CD4-positive, alpha-beta T cell treated with Interleukin-6 at 100 ng/mL for 8 hours (primary cell): Measurements from ENCODE around the gene DNAH7.
"Not testable (repeated sequence)": the region's sequence is repeated elsewhere in the genome, so short reads cannot be mapped to it uniquely, and the experiment has no call there.

Experiments used
- DNase-seq: peaks from one replicate; pipeline ENCODE4 v3.0.0-alpha.2; 2020; ENCODE audit warnings: mixed read lengths, low spot score

DNAH7 gene

DNA sequence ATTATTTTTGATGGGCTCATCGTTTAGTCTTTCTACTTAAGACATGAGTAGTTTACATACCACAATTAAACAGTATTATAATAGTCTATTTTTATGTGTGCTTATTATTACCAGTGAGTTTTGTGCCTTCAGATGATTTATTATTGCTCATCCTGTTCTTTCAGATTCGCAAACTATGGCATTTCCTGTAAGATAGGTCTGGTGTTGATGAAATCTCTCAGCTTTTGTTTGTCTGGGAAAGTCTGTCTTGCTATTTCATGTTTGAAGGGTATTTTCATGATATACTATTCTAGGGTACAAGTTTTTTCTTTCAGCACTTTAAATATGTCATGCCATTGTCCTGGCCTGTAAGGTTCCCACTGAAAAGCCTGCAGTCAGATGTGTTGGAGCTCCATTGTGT is 101.3 kb downstream of the DNAH7 start:
- DNase-seq, result no peak

DNA sequence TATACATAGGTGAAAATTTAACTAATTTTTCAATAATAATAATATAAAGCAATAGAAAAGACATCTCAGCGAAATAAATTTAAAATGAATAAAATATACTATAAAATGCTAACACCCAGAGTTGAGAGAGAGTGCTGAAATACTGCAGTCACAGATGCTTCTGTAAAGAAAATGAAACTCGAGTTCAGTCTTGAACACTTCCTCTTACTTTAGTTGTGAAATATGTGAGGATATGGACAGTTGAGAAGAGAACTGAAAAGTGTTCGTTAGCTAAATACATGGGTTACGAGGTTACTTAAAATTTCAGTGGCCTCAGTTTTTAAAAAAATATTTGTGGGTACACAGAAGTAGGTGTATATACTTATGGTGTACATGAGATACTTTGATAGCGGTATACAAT is 106.8 kb downstream of the DNAH7 start:
- DNase-seq, result no peak

DNA sequence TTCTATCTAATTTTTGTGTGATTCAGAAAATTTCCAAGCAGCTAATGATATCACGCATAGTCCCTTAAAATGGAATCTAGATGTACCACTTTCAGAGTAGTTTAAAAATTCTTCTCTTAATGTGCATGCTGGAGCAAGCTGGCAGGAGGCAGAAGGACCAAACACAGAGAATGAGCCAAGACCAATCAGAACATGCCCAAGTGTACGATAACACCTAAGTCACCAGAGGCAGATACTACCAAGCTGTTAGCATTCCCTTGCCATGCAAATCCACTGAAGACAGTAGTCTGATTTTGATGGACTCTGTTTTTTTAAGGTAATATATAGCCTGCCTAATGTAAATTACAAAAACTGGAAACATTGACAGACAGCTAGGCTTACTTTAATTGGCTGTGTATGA is 109.3 kb downstream of the DNAH7 start:
- no peak for DNase-seq

DNA sequence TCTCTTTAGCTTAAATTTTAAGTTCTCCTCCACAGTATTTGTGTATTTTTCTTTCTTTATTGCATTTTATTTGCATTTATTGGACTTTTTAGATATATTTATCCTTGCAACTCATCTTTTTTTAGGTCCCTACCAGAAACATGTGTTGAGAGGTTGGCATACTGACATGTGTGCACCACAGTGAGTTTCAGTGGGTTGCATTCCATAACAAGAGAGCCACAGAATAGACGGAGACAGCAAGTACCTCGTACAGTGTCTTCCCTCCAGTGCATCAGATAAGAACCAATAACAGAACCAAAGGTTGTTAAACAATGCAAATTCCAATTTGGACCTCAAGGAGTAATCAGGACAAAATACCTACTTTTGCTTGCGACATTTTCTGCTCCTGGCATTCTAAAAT is 111.9 kb downstream of the DNAH7 start:
- no peak for DNase-seq

DNA sequence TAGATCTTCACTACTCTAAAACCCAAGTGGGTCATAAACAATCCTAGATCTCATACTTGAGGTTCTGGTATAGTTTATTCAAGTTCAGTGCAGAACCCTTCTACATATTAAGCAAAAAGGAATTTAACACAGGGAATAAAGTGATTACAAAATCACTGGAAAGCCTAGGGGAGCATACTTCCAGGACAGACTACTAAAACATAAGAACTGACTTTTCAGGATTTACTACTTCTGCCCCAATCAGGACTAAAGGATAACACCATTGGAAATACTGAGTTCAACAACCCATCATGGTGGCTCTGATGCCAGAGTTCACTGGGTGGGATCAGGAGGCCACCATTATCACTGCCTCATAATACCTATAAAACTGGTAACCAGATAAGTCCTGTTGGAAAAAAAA is 123.6 kb downstream of the DNAH7 start:
- DNase-seq, result no peak

DNA sequence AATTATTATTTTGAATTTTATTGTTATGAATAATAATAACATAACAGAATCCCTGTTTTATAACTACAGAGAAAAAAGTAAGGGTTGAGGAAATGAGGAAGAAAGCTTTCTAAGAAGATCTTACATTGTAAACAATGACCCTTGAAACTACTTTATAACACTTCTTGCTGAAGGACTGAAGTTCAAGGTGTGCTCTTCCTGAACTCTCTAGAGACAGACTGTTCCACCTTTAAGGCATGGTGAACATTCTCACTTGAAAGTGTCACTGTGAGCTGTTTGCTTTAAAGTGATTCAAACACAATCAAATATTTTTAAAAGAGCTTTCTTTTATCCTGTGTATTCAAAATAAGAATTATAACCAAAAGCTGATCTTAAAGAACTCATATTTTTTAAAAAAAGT is 131.5 kb downstream of the DNAH7 start:
- no peak for DNase-seq

DNA sequence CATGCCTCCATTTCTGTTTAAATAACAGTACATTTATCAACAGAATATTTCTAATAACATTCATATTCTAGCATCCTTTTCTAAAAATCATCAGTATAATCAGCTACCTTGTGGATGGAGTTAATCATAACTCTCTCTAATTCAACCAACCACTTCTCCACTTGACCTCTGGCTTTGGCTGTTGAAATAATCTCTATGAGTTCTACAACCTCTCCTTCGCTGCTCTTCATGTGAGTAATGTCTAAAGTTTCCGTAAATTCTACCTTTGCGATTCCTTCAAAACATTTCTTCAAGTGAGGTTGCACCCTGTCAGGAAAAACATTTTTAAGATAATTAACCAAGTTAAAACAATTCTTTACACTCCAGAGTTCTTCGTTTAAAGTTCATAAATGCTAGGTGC is 134.2 kb downstream of the DNAH7 start:
- no peak for DNase-seq

DNA sequence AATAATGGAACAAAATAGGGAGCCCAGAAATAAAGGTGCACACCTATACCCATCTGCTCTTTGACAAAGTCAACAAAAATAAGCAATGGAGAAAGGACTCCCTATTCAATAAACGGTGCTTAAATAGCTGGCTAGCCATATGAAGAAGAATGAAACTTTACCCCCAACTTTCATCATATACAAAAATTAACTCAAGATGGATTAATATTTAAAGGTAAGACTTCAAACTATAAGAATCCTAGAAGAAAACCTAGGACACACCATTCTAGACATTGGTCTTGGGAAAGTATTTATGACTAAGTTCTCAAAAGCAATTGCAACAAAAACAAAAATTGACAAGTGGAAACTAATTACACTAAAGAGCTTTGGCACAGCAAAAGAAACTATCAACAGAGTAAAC is 139.1 kb downstream of the DNAH7 start:
- no peak for DNase-seq

DNA sequence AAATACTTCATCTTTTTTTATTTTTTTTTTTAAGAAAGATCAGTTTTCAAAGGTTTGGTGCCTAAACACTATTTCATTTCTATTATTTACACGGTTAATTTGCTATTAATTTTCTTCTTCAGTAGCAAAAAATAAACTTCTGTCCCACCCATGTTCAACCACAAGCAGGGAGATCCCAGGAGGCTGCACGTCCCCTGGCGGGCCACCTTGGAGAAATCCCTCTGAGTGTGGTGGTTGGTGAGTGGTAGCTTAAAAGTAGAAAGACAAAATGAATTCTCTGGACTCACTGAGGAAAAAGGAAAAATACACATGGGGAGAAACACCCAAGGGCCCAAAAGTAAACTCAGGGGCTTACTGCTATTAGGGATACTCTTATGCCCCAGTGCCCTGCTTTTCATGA is 143.5 kb downstream of the DNAH7 start:
- no peak for DNase-seq

DNA sequence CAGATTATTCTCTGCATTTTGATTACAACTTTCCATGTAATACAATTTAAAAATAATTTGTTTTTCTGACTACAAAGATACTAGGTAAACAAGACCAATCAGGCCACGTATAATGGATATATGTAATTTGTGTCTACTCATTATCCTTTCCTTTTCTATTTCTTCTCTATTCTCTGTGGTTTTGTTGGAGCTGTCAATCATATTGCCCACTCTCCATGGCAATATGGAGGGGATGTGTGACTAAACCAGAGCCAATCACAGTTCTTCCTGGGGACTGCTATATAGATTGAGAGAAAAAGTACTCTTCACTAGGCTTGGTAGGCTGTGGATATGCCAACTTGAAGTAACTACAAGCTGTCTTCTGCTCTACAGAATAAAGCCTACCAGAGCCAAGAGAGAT is 144.7 kb downstream of the DNAH7 start:
- no peak for DNase-seq

DNA sequence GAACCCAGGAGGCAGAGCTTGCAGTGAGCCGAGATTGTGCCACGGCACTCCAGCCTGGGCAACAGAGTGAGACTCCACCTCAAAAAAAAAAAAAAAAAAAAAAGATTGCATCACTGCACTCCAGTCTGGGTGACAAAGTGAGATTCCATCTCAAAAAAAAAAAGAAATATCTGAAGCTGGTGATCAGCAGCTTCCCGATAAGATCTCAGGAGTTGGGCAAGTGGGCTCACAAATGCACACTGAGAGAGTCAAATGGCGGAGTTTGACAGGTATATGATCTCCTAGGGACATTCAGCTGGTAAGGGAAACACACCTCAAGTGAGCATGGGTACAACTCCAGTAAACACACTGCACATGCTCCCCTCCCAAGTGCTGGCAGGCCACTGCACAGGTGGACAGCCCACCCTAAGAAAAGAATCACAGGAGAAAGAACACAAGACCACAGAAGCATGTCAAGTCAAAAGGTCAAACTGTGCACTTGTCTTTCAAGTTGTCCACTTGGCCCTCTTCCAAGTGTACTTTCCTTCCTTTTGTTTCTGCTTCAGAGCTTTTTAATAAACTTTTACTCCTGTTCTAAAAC is 151.5 kb downstream of the DNAH7 start:
- not testable (repeated sequence) for DNase-seq

DNA sequence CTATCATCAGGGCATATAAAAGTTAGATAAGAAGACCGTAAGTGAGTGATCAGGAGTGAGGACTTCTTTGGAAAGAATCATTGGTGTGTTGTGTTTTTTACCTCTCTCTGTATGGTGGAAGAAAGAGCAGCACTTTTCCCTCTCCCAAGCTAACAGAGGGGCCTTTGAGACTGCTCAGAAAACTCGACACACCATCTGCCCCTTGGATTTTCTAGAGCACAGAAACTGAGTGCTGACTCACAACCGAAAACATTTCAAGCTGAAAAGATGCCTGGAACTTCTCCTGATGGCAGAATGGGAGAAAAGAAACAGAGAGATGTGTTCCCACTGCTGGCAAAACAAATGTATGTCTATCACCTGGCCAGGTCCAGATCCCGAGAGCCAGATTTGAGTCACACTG is 156.6 kb downstream of the DNAH7 start:
- DNase-seq, result no peak

DNA sequence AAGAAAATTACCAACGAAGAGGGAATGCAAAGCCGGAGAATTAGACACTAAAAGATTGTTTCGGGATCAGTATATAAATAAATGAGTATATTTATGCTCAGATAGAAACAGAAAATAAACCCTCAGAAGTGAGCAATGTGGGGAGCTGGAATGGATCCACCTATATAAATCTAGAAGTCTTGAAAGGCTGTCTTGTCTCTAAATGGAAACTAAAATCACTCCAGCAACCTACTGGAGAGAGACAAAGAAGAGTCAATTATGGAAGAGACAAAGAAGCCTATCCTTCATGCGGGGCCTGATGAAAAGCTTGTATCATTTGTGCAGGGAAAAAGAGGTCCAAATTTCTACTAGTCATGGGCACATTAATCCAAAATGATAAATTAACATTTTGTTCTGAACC is 158.1 kb downstream of the DNAH7 start:
- DNase-seq, result no peak

DNA sequence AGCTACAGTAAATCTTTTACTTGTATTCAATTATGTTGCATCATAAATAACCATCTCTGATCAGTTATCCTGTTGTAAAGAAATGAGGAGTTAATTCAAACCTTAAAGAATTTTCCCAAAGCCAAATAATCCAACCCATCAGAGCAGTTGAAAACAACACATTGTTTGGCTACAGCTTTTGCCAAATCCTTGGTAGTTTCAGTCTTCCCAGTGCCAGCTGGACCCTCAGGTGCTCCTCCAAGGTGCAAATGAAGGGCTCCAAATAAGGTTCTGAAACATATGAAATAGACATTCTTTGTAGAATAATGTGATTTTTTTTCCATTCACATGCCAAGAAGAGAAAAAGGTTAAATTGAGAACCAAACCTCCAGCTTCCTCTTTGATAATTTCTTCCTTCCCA is 158.7 kb downstream of the DNAH7 start:
- no peak for DNase-seq

DNA sequence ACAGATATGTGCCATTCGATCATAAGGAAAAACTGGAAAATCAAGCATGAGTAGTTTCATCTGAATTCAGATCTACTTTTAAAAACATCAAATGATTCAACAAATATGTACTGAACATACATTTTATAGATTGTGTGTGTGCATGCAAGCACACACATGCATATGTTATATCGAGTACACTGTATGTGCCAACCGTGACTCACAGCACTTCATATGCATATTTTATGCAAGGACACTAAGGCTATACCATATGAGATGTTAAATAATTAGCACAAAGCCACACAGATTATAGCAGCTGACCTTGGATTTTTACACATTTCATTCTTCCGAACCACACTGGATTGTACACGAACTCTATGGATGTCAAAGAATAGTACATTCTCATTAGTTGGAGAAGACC is 161.2 kb downstream of the DNAH7 start:
- no peak for DNase-seq

DNA sequence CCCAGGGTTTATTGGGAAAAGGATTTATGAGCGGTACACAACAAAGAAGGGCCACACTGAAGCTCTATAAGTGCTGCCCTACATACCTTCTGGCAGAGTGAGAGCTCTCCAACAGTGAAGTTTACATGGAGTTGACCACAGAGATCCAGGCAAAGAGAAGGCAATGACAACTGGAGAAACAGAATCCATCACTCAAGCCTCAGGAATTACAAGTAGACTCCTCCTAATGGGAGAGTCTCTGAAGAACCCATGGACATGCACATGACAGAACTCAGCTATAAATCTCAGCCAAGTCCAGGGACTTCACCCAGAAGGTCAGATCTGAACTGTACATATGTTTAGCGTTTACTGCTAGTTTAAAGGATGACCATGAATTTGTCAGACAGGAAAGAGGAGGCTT is 164.7 kb downstream of the DNAH7 start:
- no peak for DNase-seq

DNA sequence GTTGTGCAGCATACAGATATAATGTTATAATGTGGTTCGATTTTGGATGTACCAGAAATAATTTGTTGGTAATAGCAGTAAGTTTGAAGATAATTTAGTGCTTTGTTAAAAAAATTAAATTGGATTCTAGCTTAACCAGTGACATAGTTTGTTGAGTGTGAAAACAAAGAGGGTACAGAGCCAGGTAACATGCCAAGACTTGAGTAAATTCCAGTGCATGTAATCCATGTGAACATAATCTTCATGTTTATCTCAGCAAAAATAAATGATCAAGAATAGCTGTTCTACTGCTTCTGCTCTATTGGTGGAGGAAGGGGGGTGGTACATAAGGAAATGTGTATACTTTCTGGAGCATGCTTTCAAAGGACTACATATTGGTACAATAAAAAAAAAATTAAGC is 165.8 kb downstream of the DNAH7 start:
- no peak for DNase-seq

DNA sequence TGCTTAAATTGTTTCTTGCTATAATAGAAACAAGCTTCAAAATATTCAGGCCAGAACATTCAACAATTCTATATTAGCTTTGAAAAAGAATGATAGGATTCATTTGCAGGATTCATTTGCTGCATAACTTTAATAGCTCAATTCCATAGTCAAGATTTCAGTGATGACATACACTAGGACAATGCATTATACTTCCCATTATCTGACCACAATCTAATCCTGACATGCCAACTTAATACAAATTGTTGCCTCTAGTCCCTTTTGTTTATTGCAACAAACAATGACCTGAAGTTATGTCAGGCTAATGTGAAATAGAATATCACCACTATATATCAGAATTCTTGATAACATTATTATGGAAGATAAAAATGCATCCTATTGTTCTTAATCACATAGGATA is 169.4 kb downstream of the DNAH7 start:
- DNase-seq, result no peak

DNA sequence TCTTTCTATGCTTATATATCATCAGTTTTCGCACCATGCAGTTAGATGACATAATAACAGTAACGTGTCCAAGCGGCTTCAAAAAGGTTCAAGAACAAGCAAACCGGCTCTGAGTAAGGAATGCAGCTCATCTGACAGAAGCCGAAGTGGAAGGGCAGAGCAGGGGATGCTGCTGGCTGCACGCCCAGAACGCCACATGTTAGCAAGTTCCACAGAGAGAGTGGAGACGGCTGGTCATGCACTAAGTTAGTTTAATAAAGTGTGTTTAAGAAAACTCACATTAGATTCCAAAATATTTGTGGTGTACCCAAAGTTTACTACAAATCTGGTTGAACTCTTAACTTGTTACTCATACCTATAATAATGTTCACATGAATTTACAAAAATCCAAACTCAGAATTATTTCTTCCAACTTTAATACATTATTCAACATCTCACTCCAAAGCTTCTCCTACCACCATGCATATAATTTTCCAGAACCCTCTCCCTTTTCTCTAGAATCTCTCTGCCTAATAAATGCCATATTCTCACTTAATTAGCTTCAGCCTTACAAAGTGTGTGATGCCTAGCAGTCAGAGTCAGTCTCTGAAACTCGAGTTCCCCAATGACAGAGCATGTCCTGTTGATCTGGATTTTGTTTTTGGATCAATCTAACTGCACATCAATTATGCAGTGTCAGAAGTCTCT is 170.0 kb downstream of the DNAH7 start:
- no peak for DNase-seq

DNA sequence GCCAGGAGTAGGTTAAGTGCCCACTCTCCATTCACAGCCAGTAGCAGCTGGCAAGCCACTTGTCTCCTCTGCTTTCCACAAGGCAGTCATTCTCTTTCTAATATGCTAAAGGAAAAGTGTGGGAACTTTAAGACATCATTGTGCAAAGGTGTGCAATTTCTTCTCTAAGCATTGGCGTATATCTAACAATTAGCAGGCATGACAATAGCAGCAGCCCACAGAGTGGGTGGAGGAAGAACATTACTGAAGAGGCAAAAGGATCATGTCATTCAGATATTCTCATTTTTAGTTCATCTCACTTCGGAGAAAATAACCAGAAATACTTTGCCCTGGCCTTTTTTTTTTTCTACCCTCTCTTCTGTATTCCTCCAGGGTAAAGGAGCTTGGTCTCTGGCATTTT is 177.6 kb downstream of the DNAH7 start:
- no peak for DNase-seq

DNA sequence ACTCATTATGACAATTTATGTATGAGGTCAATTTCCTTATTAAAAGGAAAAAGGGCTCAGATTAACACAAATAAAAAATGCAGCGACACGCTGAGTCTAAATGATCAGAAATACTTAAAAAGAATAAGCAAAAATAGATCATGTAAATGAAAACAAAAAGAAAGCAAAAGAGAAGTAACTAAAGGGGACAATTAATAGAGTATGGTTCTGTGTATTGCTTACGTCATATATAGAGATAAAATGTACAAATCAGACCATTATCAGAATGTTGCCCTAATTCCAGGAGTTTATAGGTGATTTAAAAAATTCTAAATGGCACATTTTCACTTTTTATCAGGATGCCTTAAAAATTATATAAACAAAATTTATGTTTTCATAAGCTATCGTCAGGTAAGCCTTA is 189.5 kb downstream of the DNAH7 start:
- DNase-seq, result no peak

DNA sequence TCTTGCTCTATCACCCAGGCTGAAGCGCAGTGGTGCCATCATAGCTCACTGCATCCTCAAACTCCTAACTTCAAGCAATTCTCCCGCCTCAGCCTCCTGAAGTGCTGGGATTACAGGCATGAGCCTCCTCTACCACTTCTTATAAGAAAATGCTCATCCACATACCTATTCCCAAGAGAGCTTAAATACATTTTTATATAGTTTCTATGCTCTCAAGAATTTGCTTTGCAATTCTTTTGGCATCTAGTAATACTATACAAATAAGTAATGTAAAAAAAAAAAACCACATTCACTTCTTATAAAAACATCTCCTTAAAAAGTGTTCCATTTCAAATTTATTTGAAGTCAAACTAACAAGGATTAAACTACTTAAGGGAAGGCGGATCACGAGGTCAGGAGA is 197.3 kb downstream of the DNAH7 start:
- DNase-seq, result no peak

DNA sequence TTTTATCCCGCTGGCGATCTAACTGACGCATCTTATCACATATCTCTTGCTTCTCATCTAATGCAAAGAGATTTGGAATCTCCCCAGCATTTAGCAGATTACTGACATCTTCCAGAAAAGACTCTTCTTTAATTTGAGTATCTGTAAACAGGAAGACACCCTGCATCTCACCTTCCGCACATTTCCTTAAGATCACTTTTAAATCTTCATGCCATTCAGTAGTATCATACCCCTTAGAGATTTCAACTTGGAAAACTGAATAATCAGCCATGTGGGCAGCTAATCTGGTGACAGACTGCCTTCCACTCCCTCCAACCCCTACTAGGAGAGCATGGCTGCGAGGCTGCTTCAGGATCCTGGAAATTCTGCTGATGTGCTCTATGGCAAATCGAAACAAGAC is 204.3 kb downstream of the DNAH7 start:
- DNase-seq, result no peak

DNA sequence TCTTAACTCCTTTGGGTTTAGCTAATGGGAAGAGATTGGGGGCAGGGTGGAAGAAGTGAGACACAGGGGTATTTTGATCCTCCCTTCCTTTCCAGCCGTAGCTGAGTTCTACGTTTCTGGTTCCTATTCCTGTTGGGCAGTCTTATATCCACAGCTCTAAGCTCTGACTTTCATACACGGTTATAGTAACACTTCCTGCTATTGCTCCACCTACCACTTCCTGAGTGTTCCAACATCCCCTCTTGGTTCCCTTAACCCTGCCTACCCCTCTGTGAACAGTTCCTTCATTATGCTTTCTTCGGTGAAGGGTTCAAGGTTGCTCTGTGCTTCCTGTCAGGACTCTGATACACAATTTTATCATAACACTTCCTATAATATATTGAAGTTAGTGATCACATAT is 205.1 kb downstream of the DNAH7 start:
- no peak for DNase-seq

DNA sequence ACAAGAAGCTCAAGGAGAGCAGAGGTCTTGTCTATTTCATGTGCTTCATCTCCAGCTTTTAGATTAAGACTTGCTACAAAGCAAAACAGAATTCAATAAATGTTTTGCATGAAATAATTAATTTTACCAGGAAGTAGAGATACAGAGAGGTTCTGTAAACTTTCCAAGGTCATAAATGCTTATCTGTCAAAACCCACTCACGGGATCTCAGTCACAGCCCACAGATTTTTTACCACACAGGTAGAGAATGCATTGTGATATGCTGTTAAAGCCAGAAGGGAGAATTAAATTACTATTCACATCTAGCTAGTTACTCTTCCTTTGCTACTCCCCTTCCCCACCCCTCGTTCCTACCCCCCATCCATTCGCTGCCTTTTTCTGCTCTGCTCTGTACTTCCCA is 205.5 kb downstream of the DNAH7 start:
- DNase-seq, result no peak
